Epithelial cell of esophagus (primary cell): ENCODE measurements around the gene PLCG2.
A peak's percentile ranks its signal among the peaks of the same experiment; 100 is the strongest.

ENCODE experiments used
- DNase-seq: peaks from one replicate; pipeline ENCODE4 v3.0.0; 2010; ENCODE audit warnings: low read depth
- H3K4me3 ChIP-seq: 2 replicates; pipeline ENCODE4 v1.5.1; 2011; ENCODE audit warnings: mild to moderate bottlenecking, low read length, control low read depth
- TF ChIP-seq, protein P1 (sequence below): IDR thresholded peaks from 2 replicates; pipeline ENCODE4 v1.5.1; 2011; ENCODE audit warnings: low read depth, mild to moderate bottlenecking, low read length, control low read depth, inconsistent platforms; ENCODE audit not compliant: insufficient read depth; ENCODE audit errors: missing control alignments

PLCG2 gene

DNA sequence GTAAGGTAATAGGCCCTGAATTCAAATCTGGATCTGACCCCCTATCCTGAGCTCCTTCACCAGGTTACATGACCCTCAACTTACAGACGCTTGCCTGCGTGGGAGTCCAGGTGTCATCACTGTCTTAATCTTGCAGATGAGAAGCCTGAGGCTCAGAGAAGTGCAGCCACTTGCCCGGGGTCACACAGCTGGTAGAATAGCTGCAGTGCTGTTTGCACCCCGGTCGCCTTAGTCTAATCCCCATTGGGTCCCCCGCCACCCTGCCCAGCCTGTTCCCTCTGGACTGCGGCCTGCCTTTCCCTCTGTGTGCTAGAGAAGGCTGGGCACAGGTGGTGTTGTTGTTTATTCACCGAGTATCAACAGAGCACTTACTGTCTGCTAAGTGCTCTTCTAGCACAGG is 125.2 kb downstream of the PLCG2 start:
- TF ChIP-seq, protein P1, sequence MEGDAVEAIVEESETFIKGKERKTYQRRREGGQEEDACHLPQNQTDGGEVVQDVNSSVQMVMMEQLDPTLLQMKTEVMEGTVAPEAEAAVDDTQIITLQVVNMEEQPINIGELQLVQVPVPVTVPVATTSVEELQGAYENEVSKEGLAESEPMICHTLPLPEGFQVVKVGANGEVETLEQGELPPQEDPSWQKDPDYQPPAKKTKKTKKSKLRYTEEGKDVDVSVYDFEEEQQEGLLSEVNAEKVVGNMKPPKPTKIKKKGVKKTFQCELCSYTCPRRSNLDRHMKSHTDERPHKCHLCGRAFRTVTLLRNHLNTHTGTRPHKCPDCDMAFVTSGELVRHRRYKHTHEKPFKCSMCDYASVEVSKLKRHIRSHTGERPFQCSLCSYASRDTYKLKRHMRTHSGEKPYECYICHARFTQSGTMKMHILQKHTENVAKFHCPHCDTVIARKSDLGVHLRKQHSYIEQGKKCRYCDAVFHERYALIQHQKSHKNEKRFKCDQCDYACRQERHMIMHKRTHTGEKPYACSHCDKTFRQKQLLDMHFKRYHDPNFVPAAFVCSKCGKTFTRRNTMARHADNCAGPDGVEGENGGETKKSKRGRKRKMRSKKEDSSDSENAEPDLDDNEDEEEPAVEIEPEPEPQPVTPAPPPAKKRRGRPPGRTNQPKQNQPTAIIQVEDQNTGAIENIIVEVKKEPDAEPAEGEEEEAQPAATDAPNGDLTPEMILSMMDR: no peak
- no peak for DNase-seq
- H3K4me3 ChIP-seq: no peak overlapping the region

GRCh38 chr16:81905277-81905676 is 126.2 kb downstream of the PLCG2 start:
- no peak overlapping the region for H3K4me3 ChIP-seq
- TF ChIP-seq, protein P1: no peak
- DNase-seq: no peak

GRCh38 chr16:81907681-81908080 is 128.6 kb downstream of the PLCG2 start:
- no peak for DNase-seq
- H3K4me3 ChIP-seq: no peak overlapping the region
- TF ChIP-seq, protein P1: no peak

- peak; percentile 97 for DNase-seq
- no peak overlapping the region for H3K4me3 ChIP-seq
- TF ChIP-seq, protein P1: no peak
Measured at GRCh38 chr16:81908466-81909262, 129.6 kb downstream of the PLCG2 start.

GRCh38 chr16:81910366-81910885 is 131.3 kb downstream of the PLCG2 start:
- TF ChIP-seq, protein P1: no peak
- DNase-seq: no peak
- H3K4me3 ChIP-seq: no peak overlapping the region

DNA sequence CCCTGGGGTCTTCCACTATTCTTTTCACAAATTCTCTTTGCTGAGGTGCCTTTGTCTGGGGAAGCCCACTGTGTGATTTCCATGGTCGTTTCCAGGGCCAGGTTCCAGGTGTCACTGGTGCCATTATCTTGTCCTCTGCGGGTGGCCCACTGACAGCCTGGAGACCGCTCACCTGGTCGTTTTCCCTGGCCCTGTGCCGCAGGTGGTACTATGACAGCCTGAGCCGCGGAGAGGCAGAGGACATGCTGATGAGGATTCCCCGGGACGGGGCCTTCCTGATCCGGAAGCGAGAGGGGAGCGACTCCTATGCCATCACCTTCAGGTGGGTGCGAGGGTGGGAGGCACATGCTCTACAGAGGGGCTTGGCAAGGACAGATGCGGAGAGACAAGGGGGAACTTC is 133.3 kb downstream of the PLCG2 start:
- TF ChIP-seq, protein P1: no peak
- no peak for DNase-seq
- H3K4me3 ChIP-seq: no peak overlapping the region

- DNase-seq: no peak
- TF ChIP-seq, protein P1: no peak
- no peak overlapping the region for H3K4me3 ChIP-seq
Measured at GRCh38 chr16:81913222-81913621, 134.1 kb downstream of the PLCG2 start.
